Vagina (tissue), 2 donors: ENCODE data around the gene CEP128.

ENCODE experiments used
- CTCF ChIP-seq, 3 experiments: fragments of 450-650 bp in 2 of 3; fragments of 200-600 bp in 1 of 3; sonication (generic) in 1 of 3; IDR thresholded peaks; one replicate each; pipeline ENCODE4 v1.5.1; 2017 to 2019; ENCODE audit warnings: antibody characterized with exemption in 3 of 3, mild to moderate bottlenecking in 2 of 3, moderate library complexity in 2 of 3
- POLR2AphosphoS5 ChIP-seq, 2 donors: sonication (generic); formaldehyde crosslinking; IDR thresholded peaks; one replicate each; pipeline ENCODE4 v1.9.0; 2017; ENCODE audit warnings: antibody characterized with exemption in 2 of 2, mild to moderate bottlenecking in 2 of 2, low read depth in 1 of 2; ENCODE audit not compliant: insufficient read depth in 1 of 2

GRCh38 chr14:80982711-80983110 is 41.2 kb upstream of the CEP128 start:
- no peak for TF ChIP-seq CTCF (IDR thresholded peaks at IDR 0.05)
- TF ChIP-seq POLR2AphosphoS5 (IDR thresholded peaks at IDR 0.05; ENCODE audit: insufficient read depth in 1 of 2, low read depth in 1 of 2), result no peak
